Neutrophil (primary cell): Measurements from ENCODE around the gene PANX3.

Source experiments
- H3K27ac ChIP-seq: fragments of 200-600 bp; sonication (generic); 2 replicates; pipeline ENCODE4 v1.5.1; 2016; ENCODE audit warnings: mild to moderate bottlenecking, moderate library complexity
- H3K27me3 ChIP-seq: fragments of 200-600 bp; sonication (generic); 2 replicates; pipeline ENCODE4 v1.6.0; 2016; ENCODE audit warnings: mild to moderate bottlenecking
- H3K36me3 ChIP-seq: fragments of 200-600 bp; sonication (generic); 2 replicates; pipeline ENCODE4 v1.5.1; 2017
- H3K4me1 ChIP-seq, 2 experiments: fragments of 200-600 bp in 1 of 2; sonication (generic) in 1 of 2; 1 replicate in 1 of 2; 2 replicates in 1 of 2; pipeline versions ENCODE4 v1.5.1 to v1.6.1; 2013 to 2016; ENCODE audit warnings: low read depth in 1 of 2, low read length in 1 of 2, mild to moderate bottlenecking in 1 of 2, moderate library complexity in 1 of 2; ENCODE audit not compliant: control insufficient read depth in 1 of 2, insufficient read depth in 1 of 2
- H3K4me3 ChIP-seq, 2 experiments: fragments of 200-600 bp in 1 of 2; sonication (generic) in 1 of 2; 1 replicate in 1 of 2; 2 replicates in 1 of 2; pipeline ENCODE4 v1.5.1; 2013 to 2016; ENCODE audit warnings: low read depth in 1 of 2, low read length in 1 of 2, mild to moderate bottlenecking in 1 of 2, moderate library complexity in 1 of 2
- H3K9me3 ChIP-seq: fragments of 200-600 bp; sonication (generic); 2 replicates; pipeline ENCODE4 v1.5.1; 2016
- CTCF ChIP-seq: fragments of 200-600 bp; sonication (generic); IDR thresholded peaks from 2 replicates; pipeline ENCODE4 v1.5.1; 2016; ENCODE audit warnings: antibody characterized with exemption

The PANX3 gene

GRCh38 chr11:124612567-124613246, 1.5 kb downstream of the PANX3 start:
- H3K27ac ChIP-seq: no peak overlapping the region
- no peaks in the 10 kb centered on the region for H3K36me3 ChIP-seq
- TF ChIP-seq CTCF: no peak
- no peaks in the 10 kb centered on the region for H3K9me3 ChIP-seq
- H3K27me3 ChIP-seq: peaks cover 5% of the 10 kb centered on the region
- H3K4me1 ChIP-seq: no peaks in the 10 kb centered on the region
- no peak overlapping the region for H3K4me3 ChIP-seq

DNA sequence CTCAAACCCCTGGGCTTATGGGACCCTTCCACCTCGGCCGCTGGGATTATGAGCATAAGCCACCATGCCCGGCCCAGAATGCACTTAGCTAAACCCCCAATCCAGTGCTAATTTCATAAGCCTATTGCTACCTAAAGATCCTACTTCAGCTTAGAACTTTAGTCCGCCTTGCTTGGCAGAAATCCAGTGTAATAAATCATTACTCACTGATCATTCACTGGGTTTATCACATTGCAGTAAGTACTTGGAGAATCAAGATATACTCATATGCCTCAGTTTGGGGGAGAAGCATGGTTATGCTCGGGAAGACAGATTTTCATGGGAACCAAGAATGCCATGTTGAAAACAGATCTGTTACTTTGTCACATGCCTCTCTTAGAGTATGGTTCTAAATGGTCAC, 7.6 kb downstream of the PANX3 start:
- Histone ChIP-seq H3K27ac (no peak overlapping the region), H3K36me3 (no peaks in the 10 kb centered on the region), H3K9me3 (no peaks in the 10 kb centered on the region), H3K4me3 (no peak overlapping the region), H3K27me3 (peaks cover 11% of the 10 kb centered on the region), H3K4me1 (peaks cover 13% of the 10 kb centered on the region in 2 experiments)
- TF ChIP-seq CTCF: no peak

GRCh38 chr11:124622531-124623451, 11.6 kb downstream of the PANX3 start, which contains the start of gene TBRG1:
TSS of gene TBRG1 (plus strand) at chr11:124622864. CDS start at chr11:124623084, 220 bp downstream.
- peaks cover 11% of the 10 kb centered on the region for H3K27me3 ChIP-seq
- peak within 1 kb of the TSS; percentile 92 for H3K27ac ChIP-seq
- H3K9me3 ChIP-seq: no peaks in the 10 kb centered on the region
- peak within 1 kb of the TSS; percentile 78 to 90 for H3K4me3 ChIP-seq
- H3K4me1 ChIP-seq: peaks cover 41 to 43% of the 10 kb centered on the region in 2 experiments
- TF ChIP-seq CTCF: no peak
- H3K36me3 ChIP-seq: peaks cover 14% of the 10 kb centered on the region

DNA sequence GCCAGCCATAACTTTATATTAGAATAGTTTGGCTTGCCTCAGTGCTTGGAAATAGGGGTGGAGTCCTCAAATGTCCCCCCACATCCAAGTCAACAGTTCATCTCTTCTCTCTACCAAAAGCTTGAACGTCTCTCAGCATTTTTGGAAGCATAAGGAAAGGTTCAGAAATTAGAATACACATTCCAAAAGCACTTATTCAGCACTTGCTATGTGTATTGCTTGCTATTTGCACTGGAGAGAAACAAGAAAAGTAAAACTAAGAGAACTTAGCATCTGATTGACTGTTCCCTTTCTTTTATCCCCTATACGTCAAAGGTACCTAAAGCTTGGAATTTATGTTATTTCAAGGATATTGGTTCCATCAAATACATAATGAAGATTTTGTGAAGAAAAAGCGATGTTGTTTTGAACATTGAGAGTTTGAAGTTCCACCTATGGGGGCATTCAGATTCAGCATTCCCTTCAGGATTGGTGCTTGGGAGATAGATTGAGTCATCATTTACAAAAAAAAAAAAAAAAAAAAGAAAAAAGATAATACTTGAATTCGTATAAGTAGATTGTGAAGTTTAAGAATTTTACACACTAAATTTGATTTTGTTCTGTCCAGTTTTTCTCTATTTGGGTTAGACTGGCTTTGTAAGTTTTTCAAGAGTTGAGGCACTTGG, 12.8 kb downstream of the PANX3 start:
- TF ChIP-seq CTCF: no peak
- Histone ChIP-seq H3K27ac (peak overlapping the region; percentile 92), H3K4me3 (peak overlapping the region; percentile 78 to 90), H3K36me3 (peaks cover 20% of the 10 kb centered on the region), H3K4me1 (peaks cover 41 to 43% of the 10 kb centered on the region in 2 experiments), H3K27me3 (peaks cover 11% of the 10 kb centered on the region), H3K9me3 (no peaks in the 10 kb centered on the region)

DNA sequence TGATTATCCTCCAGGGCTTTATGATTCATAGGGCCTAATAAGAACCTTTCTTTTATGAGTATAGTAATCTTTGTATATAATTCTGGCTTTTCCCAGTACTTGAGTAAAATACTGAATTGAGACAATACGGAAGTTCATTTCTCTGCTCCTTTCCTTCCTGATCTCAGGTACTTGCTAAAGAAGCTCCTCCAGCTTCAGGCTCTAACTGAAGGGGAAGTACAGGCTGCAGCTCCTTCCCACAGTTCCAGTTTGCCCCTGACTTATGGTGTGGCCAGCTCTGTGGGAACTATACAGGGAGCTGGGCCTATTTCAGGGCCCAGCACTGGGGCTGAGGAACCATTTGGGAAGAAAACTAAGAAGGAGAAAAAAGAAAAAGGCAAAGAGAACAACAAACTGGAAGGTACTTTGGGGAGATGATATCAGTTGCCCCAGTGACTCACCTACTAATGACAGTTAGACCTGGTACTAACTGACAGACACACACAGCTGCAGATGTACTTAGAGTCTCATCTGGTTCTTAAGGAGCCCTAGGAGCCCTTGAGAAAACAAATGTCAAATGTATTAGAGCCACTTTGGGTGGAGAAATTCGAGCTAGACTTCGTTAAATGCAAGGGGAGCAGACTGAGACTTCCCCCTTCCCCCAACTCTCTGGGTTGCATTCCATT, 14.4 kb downstream of the PANX3 start:
- Histone ChIP-seq H3K27ac (peak overlapping the region; percentile 61), H3K4me1 (peaks cover 41 to 43% of the 10 kb centered on the region in 2 experiments), H3K4me3 (no peak overlapping the region), H3K36me3 (peaks cover 33% of the 10 kb centered on the region), H3K9me3 (no peaks in the 10 kb centered on the region), H3K27me3 (peaks cover 6% of the 10 kb centered on the region)
- no peak for TF ChIP-seq CTCF
